Fibroblast of pulmonary artery (primary cell): ENCODE data around the gene DHRS12.
A peak's percentile ranks its signal among the peaks of the same experiment; 100 is the strongest.

ENCODE experiments used
- DNase-seq: peaks from one replicate; pipeline ENCODE4 v3.0.0-alpha.2; 2010; ENCODE audit warnings: low read depth
- H3K4me3 ChIP-seq: replicated peaks from 2 replicates; pipeline ENCODE4 v1.5.1; 2011; ENCODE audit warnings: low read depth, mild to moderate bottlenecking, control low read depth, low read length, moderate library complexity
- CTCF ChIP-seq: IDR thresholded peaks from 2 replicates; pipeline ENCODE4 v1.5.1; 2011; ENCODE audit warnings: mild to moderate bottlenecking, control low read depth, low read length, inconsistent platforms; ENCODE audit errors: missing control alignments

Gene DHRS12

DNA sequence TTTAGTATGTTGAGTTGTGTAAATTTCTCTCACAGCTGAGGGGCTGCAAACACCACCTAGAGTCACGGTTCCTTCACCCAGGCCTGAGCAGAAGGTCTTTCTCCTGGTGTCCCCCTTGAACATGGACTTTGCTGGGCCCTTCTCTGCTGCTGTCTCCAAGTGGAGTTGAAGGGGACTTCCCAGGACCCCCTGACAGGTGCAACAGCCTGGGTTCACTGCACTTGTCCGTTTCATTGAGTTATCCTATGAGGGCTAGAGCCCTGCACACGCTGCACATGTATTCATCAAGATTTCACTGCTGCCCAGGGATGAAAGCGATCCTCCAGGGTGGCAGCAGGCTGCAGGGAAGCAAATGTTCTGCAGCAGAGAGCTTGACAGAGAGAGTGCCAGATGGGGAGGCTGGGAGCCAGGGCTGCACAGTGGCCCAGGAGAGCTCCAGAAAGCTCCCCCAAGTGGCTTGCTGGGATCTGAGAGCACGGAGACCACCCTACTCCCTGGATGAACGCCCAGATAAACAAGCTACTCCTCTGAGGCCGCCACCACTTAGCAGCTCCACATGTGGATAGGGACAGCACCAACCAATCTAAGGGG is 30.7 kb upstream of the DHRS12 start:
- no peak for DNase-seq
- no peak for TF ChIP-seq CTCF
- no peak overlapping the region for H3K4me3 ChIP-seq

DNA sequence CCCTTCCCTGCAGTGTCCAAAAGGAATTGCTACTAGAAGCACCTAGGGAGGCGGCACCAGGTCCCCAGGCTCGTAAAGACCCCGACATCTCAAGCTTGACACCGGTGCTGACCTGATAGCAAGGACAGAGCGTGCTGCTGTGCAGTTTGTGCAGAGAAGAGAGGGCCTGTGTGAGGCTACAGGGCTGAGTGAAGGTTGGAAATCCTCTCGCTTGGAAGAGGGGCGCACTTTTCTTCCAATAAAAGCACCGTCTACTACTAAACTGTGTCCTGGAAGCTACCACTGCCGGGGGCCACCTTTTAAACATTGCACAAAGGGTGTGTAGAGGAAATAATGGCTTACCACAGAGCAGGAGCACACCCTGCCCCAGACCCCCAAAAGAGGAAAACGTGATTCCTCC is 30.0 kb upstream of the DHRS12 start:
- no peak for DNase-seq
- TF ChIP-seq CTCF: no peak
- H3K4me3 ChIP-seq: no peak overlapping the region

GRCh38 chr13:51832471-51833152 is 28.6 kb upstream of the DHRS12 start:
- H3K4me3 ChIP-seq: no peak overlapping the region
- peak; percentile 56 for TF ChIP-seq CTCF
- peak; percentile 55 for DNase-seq

GRCh38 chr13:51831519-51831918 is 27.6 kb upstream of the DHRS12 start:
- no peak for TF ChIP-seq CTCF
- no peak overlapping the region for H3K4me3 ChIP-seq
- DNase-seq: no peak

DNA sequence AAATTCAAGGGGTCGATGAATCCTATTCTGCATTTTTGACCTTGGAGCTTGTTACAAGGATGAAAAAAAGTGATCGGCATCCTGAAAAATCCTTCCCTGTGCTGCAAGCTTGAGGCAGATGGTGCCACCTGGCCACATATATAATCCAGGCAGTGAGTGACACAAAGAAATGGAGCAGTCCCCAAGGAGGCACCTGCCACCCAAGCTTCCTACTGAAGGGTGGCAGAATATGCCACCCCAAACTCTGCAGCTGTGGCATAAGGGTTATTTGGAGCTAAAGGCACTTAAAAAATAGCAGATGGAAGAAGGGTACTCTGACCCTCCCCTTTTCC is 25.6 kb upstream of the DHRS12 start:
- TF ChIP-seq CTCF: no peak

GRCh38 chr13:51828730-51829567 is 25.0 kb upstream of the DHRS12 start:
- H3K4me3 ChIP-seq: no peak overlapping the region
- no peak for TF ChIP-seq CTCF
- DNase-seq: no peak

More for the DNA sequence above, 25.6 kb upstream of the DHRS12 start:
- DNase-seq: no peak
- H3K4me3 ChIP-seq: no peak overlapping the region

GRCh38 chr13:51827254-51827653 is 23.3 kb upstream of the DHRS12 start:
- H3K4me3 ChIP-seq: no peak overlapping the region
- no peak for DNase-seq
- no peak for TF ChIP-seq CTCF
